Liver (tissue), 9 donors: Measurements from ENCODE around the gene SH3BP5. TPM values are rescaled to one million over a fixed set of nuclear protein-coding genes. Genes with fewer than 3 reads are reported as not detected.

Source experiments
- DNase-seq: peaks from one replicate; pipeline ENCODE4 v3.0.0-alpha.2; 2017; ENCODE audit warnings: low spot score
- H3K27ac ChIP-seq, 2 donors: one replicate each; pipeline ENCODE4 v1.7.0; 2013; ENCODE audit warnings: inconsistent platforms in 2 of 2, low read length in 2 of 2, control low read depth in 1 of 2, low read depth in 1 of 2, mild to moderate bottlenecking in 1 of 2
- H3K27me3 ChIP-seq, 4 donors: one replicate each; pipeline versions ENCODE4 v1.6.1 to v1.7.0; 2013; ENCODE audit warnings: low read length in 3 of 4, inconsistent platforms in 1 of 4, mild to moderate bottlenecking in 1 of 4, moderate library complexity in 1 of 4; ENCODE audit not compliant: control insufficient read depth in 4 of 4, insufficient read depth in 4 of 4
- H3K36me3 ChIP-seq, 4 donors: one replicate each; pipeline versions ENCODE4 v1.6.1 to v1.7.0; 2013; ENCODE audit warnings: low read length in 3 of 4, mild to moderate bottlenecking in 3 of 4, low read depth in 1 of 4, moderate library complexity in 1 of 4; ENCODE audit not compliant: control insufficient read depth in 4 of 4, insufficient read depth in 3 of 4
- H3K4me1 ChIP-seq, 4 donors: one replicate each; pipeline versions ENCODE4 v1.6.1 to v1.7.0; 2013; ENCODE audit warnings: low read length in 3 of 4, mild to moderate bottlenecking in 3 of 4, moderate library complexity in 1 of 4; ENCODE audit not compliant: control insufficient read depth in 4 of 4, insufficient read depth in 4 of 4
- H3K4me3 ChIP-seq, 3 donors: one replicate each; pipeline versions ENCODE4 v1.6.1 to v1.7.0; 2013; ENCODE audit warnings: low read length in 3 of 3, control low read depth in 1 of 3, low read depth in 1 of 3, mild to moderate bottlenecking in 1 of 3
- H3K9ac ChIP-seq, 2 donors: one replicate each; pipeline ENCODE4 v1.7.0; 2013; ENCODE audit warnings: low read length in 2 of 2, mild to moderate bottlenecking in 2 of 2, moderate library complexity in 2 of 2, control low read depth in 1 of 2, low read depth in 1 of 2
- H3K9me3 ChIP-seq, 4 donors: one replicate each; pipeline versions ENCODE4 v1.6.1 to v1.7.0; 2013; ENCODE audit warnings: low read length in 3 of 4; ENCODE audit not compliant: control insufficient read depth in 4 of 4
- ATF3 ChIP-seq: IDR thresholded peaks from 2 replicates; pipeline ENCODE4 v1.6.1; 2016; ENCODE audit warnings: antibody characterized with exemption
- CTCF ChIP-seq: fragments of 150-350 bp; IDR thresholded peaks from 2 replicates; pipeline ENCODE4 v1.5.1; 2017; ENCODE audit warnings: improper control_type of control experiment, low read depth, low read length; ENCODE audit not compliant: missing input control
- EGR1 ChIP-seq, 2 donors: IDR thresholded peaks; 2 replicates each; pipeline ENCODE4 v1.6.1; 2016 to 2018; ENCODE audit warnings: antibody characterized with exemption in 2 of 2, low read depth in 2 of 2
- FOXA1 ChIP-seq: IDR thresholded peaks from 2 replicates; pipeline ENCODE4 v1.6.1; 2016; ENCODE audit warnings: antibody characterized with exemption
- FOXA2 ChIP-seq: IDR thresholded peaks from 2 replicates; pipeline ENCODE4 v1.6.1; 2016; ENCODE audit warnings: antibody characterized with exemption
- GABPA ChIP-seq, 2 donors: IDR thresholded peaks in 1 of 2; conservative IDR thresholded peaks in 1 of 2; 2 replicates each; pipeline ENCODE4 v1.6.1; 2016; ENCODE audit warnings: antibody characterized with exemption in 2 of 2, mild to moderate bottlenecking in 1 of 2, moderate library complexity in 1 of 2
- HNF4A ChIP-seq, 2 donors: conservative IDR thresholded peaks; 2 replicates each; pipeline ENCODE4 v1.6.1; 2016; ENCODE audit warnings: antibody characterized with exemption in 2 of 2, mild to moderate bottlenecking in 2 of 2
- HNF4G ChIP-seq: IDR thresholded peaks from 2 replicates; pipeline ENCODE4 v1.6.1; 2016; ENCODE audit warnings: antibody characterized with exemption
- JUND ChIP-seq, 2 donors: IDR thresholded peaks; 2 replicates each; pipeline ENCODE4 v1.6.1; 2016; ENCODE audit warnings: antibody characterized with exemption in 2 of 2
- MAX ChIP-seq: IDR thresholded peaks from 2 replicates; pipeline ENCODE4 v1.6.1; 2016; ENCODE audit warnings: antibody characterized with exemption
- NR2F2 ChIP-seq: IDR thresholded peaks from 2 replicates; pipeline ENCODE4 v1.6.1; 2016; ENCODE audit warnings: antibody characterized with exemption
- RAD21 ChIP-seq, 2 donors: IDR thresholded peaks; 2 replicates each; pipeline ENCODE4 v1.6.1; 2016; ENCODE audit warnings: antibody characterized with exemption in 2 of 2, mild to moderate bottlenecking in 2 of 2
- REST ChIP-seq: IDR thresholded peaks from 2 replicates; pipeline ENCODE4 v1.6.1; 2016; ENCODE audit warnings: antibody characterized with exemption, mild to moderate bottlenecking
- RXRA ChIP-seq, 2 donors: IDR thresholded peaks; 2 replicates each; pipeline ENCODE4 v1.6.1; 2017 to 2018; ENCODE audit warnings: antibody characterized with exemption in 2 of 2, mild to moderate bottlenecking in 1 of 2
- SP1 ChIP-seq: IDR thresholded peaks from 2 replicates; pipeline ENCODE4 v1.6.1; 2018; ENCODE audit warnings: antibody characterized with exemption, mild to moderate bottlenecking
- YY1 ChIP-seq: IDR thresholded peaks from 2 replicates; pipeline ENCODE4 v1.6.1; 2016; ENCODE audit warnings: antibody characterized with exemption, mild to moderate bottlenecking
- ZBTB33 ChIP-seq: IDR thresholded peaks from 2 replicates; pipeline ENCODE4 v1.6.1; 2016; ENCODE audit warnings: antibody characterized with exemption
- WGBS: extraction: QIAGEN DNeasy Blood & Tissue Kit; methylation state at CpG from one replicate; pipeline ENCODE4 v1.1.7; 2013; 5-methylcytosine and 5-hydroxymethylcytosine counted together
- polyA plus RNA-seq, 2 donors: library from polyadenylated mRNA; stranded (reverse) in 1 of 2; unstranded in 1 of 2; fragments of 200-250 nt in 1 of 2; fragments of >200 nt in 1 of 2; fragmentation: Nextera tagmentation in 1 of 2; extraction: Ambion mirVana in 1 of 2; gene quantifications; one replicate each; pipeline versions ENCODE4 v1.2.1 to v1.2.3, GENCODE V29; 2013 to 2015
- total RNA-seq, 2 donors: library from RNA; depleted of rRNA; stranded (reverse); fragments of >200 nt; gene quantifications; one replicate each; pipeline ENCODE4 v1.2.3, GENCODE V29; 2014
- donor health status: healthy.
- donor health status: healthy.
- donor health status: healthy.
- donor health status: healthy.
- donor health status: healthy.

Gene SH3BP5
- total and polyA plus RNA-seq, 4 donors: 3.5 to 17.9 (median 11.8) TPM

- no peak for DNase-seq
- Histone ChIP-seq H3K9me3 (no peaks in the 10 kb centered on the region), H3K4me1 (peaks cover 0 to 11% (median 10%) of the 10 kb centered on the region in 4 donors), H3K4me3 (no peak overlapping the region), H3K27ac (no peak overlapping the region), H3K36me3 (no peaks in the 10 kb centered on the region), H3K27me3 (no peaks in the 10 kb centered on the region), H3K9ac (no peak overlapping the region)
- TF ChIP-seq NR2F2 (no peak), REST (no peak), RXRA (IDR thresholded peaks at IDR 0.05) (no peak), ATF3 (no peak), CTCF (no peak), FOXA1 (no peak), EGR1 (IDR thresholded peaks at IDR 0.05; ENCODE audit: low read depth in 2 of 2) (no peak), MAX (no peak), SP1 (no peak), YY1 (no peak), FOXA2 (no peak), ZBTB33 (no peak), JUND (IDR thresholded peaks at IDR 0.05) (no peak)
- 69% methylated on average over 1 of the region's 1 CpG for WGBS
Observed at GRCh38 chr3:15348246-15348645, 15.9 kb upstream of the SH3BP5 start.

GRCh38 chr3:15347737-15348110, 15.3 kb upstream of the SH3BP5 start:
- H3K4me3 ChIP-seq: no peak overlapping the region
- H3K36me3 ChIP-seq: no peaks in the 10 kb centered on the region
- H3K9ac ChIP-seq: no peak overlapping the region
- H3K4me1 ChIP-seq: peaks cover 0 to 11% (median 10%) of the 10 kb centered on the region in 4 donors
- no peaks in the 10 kb centered on the region for H3K27me3 ChIP-seq
- 88% methylated on average over 3 of the region's 3 CpGs for WGBS
- H3K9me3 ChIP-seq: no peaks in the 10 kb centered on the region
- DNase-seq: no peak
- no peak overlapping the region for H3K27ac ChIP-seq
- no peak for TF ChIP-seq REST
- no peak for TF ChIP-seq FOXA2
- TF ChIP-seq FOXA1: no peak
- no peak for TF ChIP-seq GABPA (IDR thresholded peaks at IDR 0.05 in 1 of 2, conservative IDR thresholded peaks at IDR 0.05 in 1 of 2)
- no peak for TF ChIP-seq ATF3
- no peak for TF ChIP-seq RXRA (IDR thresholded peaks at IDR 0.05)
- TF ChIP-seq HNF4G: no peak
- TF ChIP-seq RAD21 (IDR thresholded peaks at IDR 0.05): no peak
- no peak for TF ChIP-seq JUND (IDR thresholded peaks at IDR 0.05)
- no peak for TF ChIP-seq SP1
- no peak for TF ChIP-seq MAX
- TF ChIP-seq ZBTB33: no peak
- no peak for TF ChIP-seq EGR1 (IDR thresholded peaks at IDR 0.05; ENCODE audit: low read depth in 2 of 2)
- TF ChIP-seq HNF4A (conservative IDR thresholded peaks at IDR 0.05): no peak
- TF ChIP-seq YY1: no peak
- no peak for TF ChIP-seq NR2F2
